HG03558 (cell line): ENCODE data around the gene AGAP1.

ENCODE experiments used
- ATAC-seq: cut with Tn5 transposase; IDR thresholded peaks from one replicate; pipeline ENCODE4 v1.9.1; 2021; ENCODE audit warnings: moderate number of reproducible peaks; ENCODE audit not compliant: unreplicated experiment; ENCODE audit errors: extremely low read depth

The AGAP1 gene

DNA sequence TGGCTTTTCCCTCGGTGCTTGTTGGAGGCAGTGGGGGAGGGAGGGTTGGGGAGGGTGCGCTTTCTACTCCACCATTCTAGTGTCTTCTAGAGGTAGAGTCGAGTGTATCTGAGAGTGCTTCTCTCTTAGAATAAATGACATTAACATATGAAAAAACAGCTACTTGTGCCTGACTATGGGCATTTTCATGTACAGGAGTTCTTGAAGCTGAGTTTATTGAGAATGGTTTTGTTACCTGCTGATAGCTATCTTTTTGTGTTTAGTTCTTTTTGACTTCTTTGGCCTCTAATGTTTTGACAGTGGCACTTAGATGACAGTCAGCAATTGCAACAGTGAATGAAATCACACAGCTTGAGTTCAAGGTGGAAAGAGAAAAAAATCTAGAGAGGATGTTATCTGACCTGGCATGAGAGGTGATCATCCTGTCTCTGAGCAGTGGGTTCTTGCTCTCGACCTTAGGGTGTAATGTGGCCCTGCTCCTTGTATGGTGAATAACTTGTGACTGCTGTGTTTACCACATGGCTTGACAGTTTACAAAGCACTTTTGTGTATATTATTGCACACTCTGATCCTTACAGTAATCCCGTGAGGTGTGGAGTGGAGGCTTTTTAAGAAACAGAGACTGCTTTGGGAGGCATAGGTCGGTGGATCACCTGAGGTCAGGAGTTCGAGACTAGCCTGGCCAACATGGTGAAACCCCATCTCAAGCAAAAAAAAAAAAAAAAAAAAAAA, 86.7 kb downstream of the AGAP1 start:
- no peak for ATAC-seq

DNA sequence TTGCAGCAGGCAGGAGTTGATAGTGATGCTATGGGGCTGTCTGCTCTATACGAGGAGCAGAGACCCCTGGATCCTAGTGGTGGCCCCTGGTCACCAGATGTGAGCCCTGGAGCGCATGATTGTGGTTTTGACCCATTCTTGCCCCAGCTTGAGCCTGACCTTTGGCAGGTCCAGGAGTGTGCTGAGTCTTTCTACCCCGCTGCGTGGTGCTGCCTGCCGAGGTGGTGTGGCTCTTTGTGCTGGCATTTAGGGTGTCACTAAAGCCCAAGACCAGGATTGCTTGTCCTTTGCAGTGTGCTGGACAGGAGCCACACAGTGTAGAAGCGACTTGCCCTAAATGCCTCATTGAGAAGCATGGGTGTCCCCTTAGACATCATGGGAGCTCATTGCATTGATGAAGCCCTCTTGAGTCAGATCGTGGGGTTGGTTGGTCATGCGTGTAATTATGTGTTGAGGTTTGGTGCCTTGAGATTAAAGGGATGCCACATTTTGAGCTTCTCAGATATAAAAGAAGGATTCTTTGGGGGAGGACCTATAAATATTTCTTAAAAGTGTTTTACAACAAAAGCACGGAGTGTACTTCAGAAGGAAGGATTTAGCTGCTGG, 88.3 kb downstream of the AGAP1 start:
- ATAC-seq: no peak

DNA sequence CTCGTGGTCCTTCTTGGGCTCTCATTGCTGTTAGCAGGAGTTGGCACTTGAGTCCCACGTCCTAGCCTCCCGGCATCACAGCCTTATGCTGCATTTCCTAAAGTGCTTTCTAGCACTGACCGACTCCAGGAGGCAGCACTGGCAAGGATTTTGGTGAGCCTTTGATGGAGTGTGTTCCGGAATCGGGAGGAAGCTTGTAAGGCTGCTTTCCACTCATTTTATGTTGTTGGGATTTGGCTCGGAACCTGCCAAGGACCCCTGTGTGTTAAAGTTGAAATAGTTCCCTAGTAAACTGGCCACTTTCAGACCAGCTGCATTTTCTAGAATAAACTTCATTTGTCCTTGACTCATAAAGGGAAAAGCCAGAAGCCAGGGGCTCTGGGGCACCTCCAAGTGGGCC, 88.9 kb downstream of the AGAP1 start:
- no peak for ATAC-seq

GRCh38 chr2:235583144-235583543, 89.3 kb downstream of the AGAP1 start:
- ATAC-seq: no peak

DNA sequence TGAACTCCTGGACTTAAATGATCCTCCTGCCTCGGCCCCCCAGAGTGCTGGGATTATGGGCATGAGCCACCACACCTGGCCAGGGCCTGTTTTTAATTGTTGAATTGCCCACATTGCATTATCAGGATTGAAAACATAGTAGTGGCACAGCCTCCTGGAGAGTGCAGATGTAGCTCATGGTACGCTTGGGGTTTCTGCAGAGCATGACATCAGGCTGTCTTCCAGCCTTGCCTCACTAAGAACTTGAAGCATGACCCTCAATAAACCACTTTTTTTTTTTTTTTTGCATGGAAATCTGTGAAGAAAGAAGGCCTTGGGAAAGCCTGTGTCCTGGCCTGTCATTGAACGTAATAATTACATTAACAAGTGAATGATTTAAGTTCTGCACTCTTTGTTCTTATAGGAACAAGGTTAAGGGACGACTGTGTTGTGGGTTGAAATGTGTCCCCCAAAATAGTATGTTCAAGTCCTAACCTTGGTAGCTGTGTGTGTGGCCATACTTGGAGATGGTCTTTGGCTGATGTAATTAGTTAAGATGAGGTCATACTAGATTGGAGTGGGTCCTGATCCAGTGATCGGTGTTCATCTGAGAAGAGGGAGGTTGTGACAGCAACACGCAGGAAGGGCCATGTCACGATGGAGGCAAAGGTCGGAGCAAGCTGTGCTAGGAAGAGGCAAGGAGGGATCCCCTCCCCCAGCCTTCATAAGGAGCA, 90.2 kb downstream of the AGAP1 start:
- no peak for ATAC-seq

- ATAC-seq: no peak
These were observed 90.8 kb downstream of the AGAP1 start for GRCh38 chr2:235584638-235585007.

GRCh38 chr2:235587202-235587601, 93.4 kb downstream of the AGAP1 start:
- ATAC-seq: no peak

DNA sequence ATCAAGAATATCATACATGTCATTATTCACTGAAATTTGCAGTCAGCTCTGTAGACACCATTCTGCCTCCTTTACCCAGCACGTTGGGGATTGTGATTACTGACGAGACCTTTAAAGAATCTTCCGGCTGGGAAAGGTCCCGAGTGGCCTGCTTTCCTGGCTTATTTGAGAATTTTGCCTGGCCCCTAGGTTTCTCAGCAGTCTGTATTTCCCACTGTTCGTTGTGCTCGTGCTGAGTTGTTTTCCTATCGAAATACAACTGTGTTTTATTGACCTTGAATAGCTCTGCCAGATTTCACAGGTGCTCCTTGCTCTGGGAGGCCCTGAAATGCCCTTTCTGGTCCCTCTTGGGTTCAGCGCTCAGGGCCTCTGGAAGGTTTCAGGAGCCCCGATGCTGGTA, 94.9 kb downstream of the AGAP1 start:
- ATAC-seq: no peak

GRCh38 chr2:235591231-235591730, 97.4 kb downstream of the AGAP1 start:
- ATAC-seq: no peak

DNA sequence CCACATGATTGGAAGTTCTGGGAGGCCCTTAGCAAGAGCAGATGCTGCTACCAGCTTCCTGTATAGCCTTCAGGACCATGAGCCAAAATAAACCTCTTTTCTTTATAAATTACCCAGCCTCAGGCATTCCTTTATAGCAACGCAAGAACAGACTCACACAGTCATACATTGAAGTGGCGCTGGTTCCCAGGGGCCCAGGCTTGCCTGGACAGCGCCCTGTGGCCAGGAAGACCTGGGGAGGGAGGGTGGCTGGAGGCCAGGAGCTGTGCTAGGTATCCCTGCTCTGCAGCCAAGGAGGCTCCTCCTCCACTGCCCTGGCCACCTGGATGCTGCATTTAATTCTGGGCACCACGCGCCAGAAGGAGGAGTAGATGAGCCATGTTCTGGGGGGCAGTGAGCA, 98.1 kb downstream of the AGAP1 start:
- ATAC-seq: no peak

DNA sequence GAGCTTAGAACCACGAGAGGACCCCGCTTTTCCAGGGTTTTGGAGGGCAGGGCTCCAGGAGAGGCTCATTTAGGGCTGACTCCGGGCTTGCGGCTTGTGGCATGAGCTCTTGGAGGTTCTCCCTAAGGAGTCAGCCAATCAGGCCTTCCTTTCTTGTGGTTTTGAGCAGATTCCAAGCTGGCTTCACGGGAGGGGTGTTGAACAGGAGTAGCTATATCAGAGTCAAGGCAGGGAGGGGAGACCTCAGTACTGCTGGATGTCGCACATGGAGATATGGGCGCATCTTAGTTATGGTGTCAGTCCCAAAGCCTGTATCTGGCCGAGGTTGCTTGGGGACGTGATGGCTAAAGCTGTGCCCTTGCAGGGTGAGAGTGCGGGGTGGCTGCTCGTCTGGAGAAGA, 98.6 kb downstream of the AGAP1 start:
- ATAC-seq: no peak

GRCh38 chr2:235592836-235593235, 99.0 kb downstream of the AGAP1 start:
- no peak for ATAC-seq

GRCh38 chr2:235594041-235594440, 100.2 kb downstream of the AGAP1 start:
- no peak for ATAC-seq

- no peak for ATAC-seq
These were observed 101.1 kb downstream of the AGAP1 start for GRCh38 chr2:235594964-235595363.

DNA sequence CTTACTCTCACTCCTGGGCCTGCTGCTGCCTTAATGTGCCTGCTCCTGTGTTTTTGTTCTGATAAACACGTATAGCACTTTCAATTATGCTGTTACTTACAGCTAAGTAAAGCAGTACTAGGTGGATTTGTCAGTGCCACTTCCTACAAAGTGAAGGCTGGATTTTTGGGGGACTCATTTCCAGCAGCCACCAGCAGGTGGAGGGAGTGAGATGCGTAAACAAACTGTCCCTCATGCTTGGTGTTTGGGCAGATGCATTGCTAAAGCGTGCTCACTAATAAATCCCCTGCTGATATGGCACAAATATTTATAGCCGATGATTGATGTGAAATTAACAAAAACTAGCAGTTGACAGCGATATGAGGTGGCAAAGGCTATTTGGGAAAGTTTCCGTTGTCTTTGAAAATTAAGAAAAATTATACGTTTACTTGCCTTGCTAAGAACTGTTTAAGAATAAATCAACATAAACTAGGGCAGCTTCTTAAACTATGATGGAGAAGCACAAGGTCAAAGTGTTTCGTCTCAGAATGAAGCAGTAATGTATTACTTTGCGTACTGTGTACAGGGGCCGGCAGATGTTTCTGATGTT, 101.7 kb downstream of the AGAP1 start:
- no peak for ATAC-seq

DNA sequence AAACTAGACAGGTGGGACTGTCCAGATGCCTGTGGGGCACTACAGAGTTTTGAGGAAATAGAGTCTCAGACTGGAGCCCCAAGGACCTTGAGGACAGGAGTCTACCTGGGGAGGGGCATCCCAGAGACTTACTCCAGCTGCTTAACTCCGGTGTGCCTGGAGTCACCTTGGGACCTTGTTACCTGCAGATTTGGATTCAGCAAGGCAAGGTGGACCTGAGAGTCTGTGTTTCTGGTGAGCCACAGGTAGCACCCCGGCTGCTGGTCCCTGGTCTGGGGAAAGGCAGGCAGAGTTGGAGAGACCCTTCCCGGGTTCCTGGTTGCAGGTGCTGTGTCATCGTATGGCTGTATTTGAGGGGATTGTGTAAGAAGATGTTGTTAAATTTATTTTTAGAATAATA, 102.4 kb downstream of the AGAP1 start:
- ATAC-seq: no peak

DNA sequence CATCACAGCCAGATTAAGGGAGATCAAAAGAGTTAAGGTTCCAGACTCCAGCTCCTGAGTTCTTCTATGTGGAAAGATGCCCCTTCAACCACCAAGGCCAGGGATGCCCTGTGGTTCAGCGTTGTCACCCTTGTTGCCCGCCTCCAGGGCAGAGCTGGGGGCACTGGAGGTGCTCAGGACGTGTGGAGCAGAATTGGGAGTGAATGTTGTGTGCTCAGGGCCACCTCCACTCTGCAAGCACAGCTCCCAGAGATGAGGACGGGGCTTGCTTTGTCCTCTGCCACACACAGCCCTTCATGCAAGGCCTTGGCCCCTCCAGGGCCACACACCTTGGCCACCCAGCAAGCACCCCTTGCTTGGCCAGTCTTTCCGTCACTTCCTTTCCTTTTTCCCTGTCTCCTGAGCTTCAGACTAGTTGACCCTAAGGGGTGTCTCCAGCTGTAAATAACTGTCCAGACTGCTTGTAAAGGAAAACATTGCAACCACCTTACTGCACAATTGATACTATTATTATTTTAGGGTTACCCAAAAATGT, 103.3 kb downstream of the AGAP1 start:
- ATAC-seq: no peak

GRCh38 chr2:235598026-235598425, 104.2 kb downstream of the AGAP1 start:
- no peak for ATAC-seq

GRCh38 chr2:235598532-235599531, 105.0 kb downstream of the AGAP1 start:
- no peak for ATAC-seq
